Esophagus muscularis mucosa (tissue), 4 donors: ENCODE data around the gene MRPS23. TPM values are rescaled to one million over a fixed set of nuclear protein-coding genes. Genes with fewer than 3 reads are reported as not detected.

Experiments
- DNase-seq: peaks from one replicate; pipeline ENCODE4 v3.0.0-alpha.2; 2017; ENCODE audit errors: extremely low spot score
- H3K27ac ChIP-seq, 4 donors: fragments of 200-600 bp; sonication (generic); replicated peaks in 1 of 4; 1 replicate in 3 of 4; 2 replicates in 1 of 4; pipeline ENCODE4 v1.5.1; 2016 to 2019; ENCODE audit warnings: mild to moderate bottlenecking in 1 of 4
- H3K27me3 ChIP-seq, 4 donors: fragments of 200-600 bp; sonication (generic); one replicate each; pipeline versions ENCODE4 v1.5.1 to v1.6.0; 2016 to 2019
- H3K36me3 ChIP-seq, 4 donors: fragments of 200-600 bp; sonication (generic); one replicate each; pipeline ENCODE4 v1.5.1; 2016 to 2019
- H3K4me1 ChIP-seq, 4 donors: fragments of 200-600 bp; sonication (generic); one replicate each; pipeline ENCODE4 v1.5.1; 2016 to 2019
- H3K4me3 ChIP-seq, 4 donors: fragments of 200-600 bp; sonication (generic); 1 replicate in 2 of 4; 2 replicates in 2 of 4; pipeline ENCODE4 v1.5.1; 2016 to 2019; ENCODE audit warnings: mild to moderate bottlenecking in 4 of 4, moderate library complexity in 1 of 4
- H3K9me3 ChIP-seq, 4 donors: fragments of 200-600 bp; sonication (generic); 1 replicate in 3 of 4; 2 replicates in 1 of 4; pipeline ENCODE4 v1.5.1; 2016 to 2019
- CTCF ChIP-seq, 3 experiments: fragments of 200-600 bp in 2 of 3; fragments of 450-650 bp in 1 of 3; sonication (generic) in 2 of 3; IDR thresholded peaks; one replicate each; pipeline ENCODE4 v1.5.1; 2017 to 2019; ENCODE audit warnings: antibody characterized with exemption in 3 of 3, mild to moderate bottlenecking in 2 of 3, moderate library complexity in 1 of 3
- EP300 ChIP-seq: sonication (generic); formaldehyde crosslinking; IDR thresholded peaks from one replicate; pipeline ENCODE4 v1.6.1; 2017; ENCODE audit warnings: antibody characterized with exemption
- POLR2A ChIP-seq: fragments of 450-650 bp; IDR thresholded peaks from one replicate; pipeline ENCODE4 v1.6.1; 2017; ENCODE audit warnings: antibody characterized with exemption, moderate library complexity, mild to moderate bottlenecking, low read depth
- POLR2AphosphoS5 ChIP-seq, 2 donors: sonication (generic); formaldehyde crosslinking; IDR thresholded peaks; one replicate each; pipeline ENCODE4 v1.6.1; 2017; ENCODE audit warnings: antibody characterized with exemption in 2 of 2
- WGBS: methylation state at CpG from one replicate; pipeline ENCODE4 v1.1.5; 2018; 5-methylcytosine and 5-hydroxymethylcytosine counted together
- intact Hi-C: fragments of 100-400 bp; cut with DNase I; formaldehyde crosslinking; loops from one replicate; pipeline ENCODE4 v1.15.1; 2023
- total RNA-seq, 4 donors: library from RNA; depleted of rRNA; stranded (reverse); fragments of >200 nt; gene quantifications; one replicate each; pipeline versions ENCODE4 v1.1.0 to v1.2.1, GENCODE V29; 2016

The MRPS23 gene
- total RNA-seq, 4 donors from 2014 or later: 11.6 to 22.2 (median 16.9) TPM

GRCh38 chr17:57833179-57833939 lies 16.5 kb downstream of the MRPS23 start:
- DNase-seq: no peak
- intact Hi-C loops: loop anchor here (2.0 to 5.0 kb wide), 3 partner anchors 236 to 705 kb away; no protein-coding TSS in a partner anchor
- Histone ChIP-seq H3K9me3 (no peaks in the 10 kb centered on the region), H3K4me1 (peaks cover 33 to 46% (median 37%) of the 10 kb centered on the region in 4 donors), H3K27me3 (no peaks in the 10 kb centered on the region), H3K36me3 (peaks cover 2 to 19% (median 9%) of the 10 kb centered on the region in 4 donors), H3K27ac (peak overlapping the region; percentile 80 to 89 (median 83)), H3K4me3 (peak overlapping the region; percentile 47 to 60 (median 52))
- 8% methylated on average over 13 of the region's 13 CpGs for WGBS
- TF ChIP-seq EP300: no peak
- TF ChIP-seq CTCF (IDR thresholded peaks at IDR 0.05): peak; percentile 88 to 91 (median 89)
- peak; percentile 65 to 73 for TF ChIP-seq POLR2AphosphoS5 (IDR thresholded peaks at IDR 0.05)

- no peak for TF ChIP-seq CTCF (IDR thresholded peaks at IDR 0.05)
- no peak for TF ChIP-seq POLR2A
- TF ChIP-seq EP300: no peak
- no peak for TF ChIP-seq POLR2AphosphoS5 (IDR thresholded peaks at IDR 0.05)
- DNase-seq: no peak
- Histone ChIP-seq H3K4me3 (peak overlapping the region; percentile 47 to 60 (median 52)), H3K27me3 (no peaks in the 10 kb centered on the region), H3K36me3 (peaks cover 0 to 10% (median 5%) of the 10 kb centered on the region in 4 donors), H3K4me1 (peaks cover 33 to 44% (median 34%) of the 10 kb centered on the region in 4 donors), H3K9me3 (no peaks in the 10 kb centered on the region), H3K27ac (peak overlapping the region; percentile 80 to 89 (median 83))
- 36% methylated on average over 12 of the region's 12 CpGs for WGBS
- intact Hi-C loops: loop anchor here (2.0 to 5.0 kb wide), 3 partner anchors 235 to 704 kb away; no protein-coding TSS in a partner anchor
Observed at GRCh38 chr17:57832314-57833178, 17.3 kb downstream of the MRPS23 start.

GRCh38 chr17:57830880-57831279 lies 19.0 kb downstream of the MRPS23 start:
- Histone ChIP-seq H3K27me3 (no peaks in the 10 kb centered on the region), H3K4me3 (no peak overlapping the region), H3K4me1 (peaks cover 29 to 43% (median 34%) of the 10 kb centered on the region in 4 donors), H3K36me3 (peaks cover 0 to 4% (median 0%) of the 10 kb centered on the region in 4 donors), H3K9me3 (no peaks in the 10 kb centered on the region), H3K27ac (no peak overlapping the region)
- no peak for DNase-seq
- 94% methylated on average over 5 of the region's 7 CpGs for WGBS
- intact Hi-C loops: loop anchor here (5.0 kb wide), 2 partner anchors 234 to 589 kb away; no protein-coding TSS in a partner anchor
- TF ChIP-seq POLR2AphosphoS5 (IDR thresholded peaks at IDR 0.05): no peak
- TF ChIP-seq POLR2A: no peak
- TF ChIP-seq CTCF (IDR thresholded peaks at IDR 0.05): no peak
- TF ChIP-seq EP300: no peak

- intact Hi-C loops: no loop called here
- Histone ChIP-seq H3K27ac (no peak overlapping the region), H3K27me3 (no peaks in the 10 kb centered on the region), H3K4me1 (no peaks in the 10 kb centered on the region), H3K4me3 (no peak overlapping the region), H3K36me3 (peaks cover 0 to 4% (median 0%) of the 10 kb centered on the region in 4 donors), H3K9me3 (no peaks in the 10 kb centered on the region)
- WGBS: 81% methylated on average over 15 of the region's 15 CpGs
- DNase-seq: no peak
- TF ChIP-seq EP300: no peak
- TF ChIP-seq POLR2A: no peak
- TF ChIP-seq POLR2AphosphoS5 (IDR thresholded peaks at IDR 0.05): no peak
- TF ChIP-seq CTCF (IDR thresholded peaks at IDR 0.05): no peak
Observed at GRCh38 chr17:57823469-57824401, 26.1 kb downstream of the MRPS23 start.
